GM23338 (cell line): Measurements from ENCODE around the gene PTX3.

Experiments
- CREB1 ChIP-seq: fragments of 250-450 bp; sonication (Bioruptor Pico); IDR thresholded peaks from 2 replicates; pipeline ENCODE4 v1.5.0; 2020; ENCODE audit warnings: low read depth, mild to moderate bottlenecking, moderate library complexity
- EZH2 ChIP-seq: fragments of 200-600 bp; sonication (generic); IDR thresholded peaks from one replicate; pipeline ENCODE4 v1.8.0; 2017; ENCODE audit warnings: antibody characterized with exemption, mild to moderate bottlenecking, low read depth; ENCODE audit not compliant: unreplicated experiment
- EZH2phosphoT487 ChIP-seq: fragments of 200-600 bp; sonication (generic); IDR thresholded peaks from one replicate; pipeline ENCODE4 v1.8.1; 2018; ENCODE audit warnings: antibody characterized with exemption; ENCODE audit not compliant: unreplicated experiment
- JUNB ChIP-seq: IDR thresholded peaks from one replicate; pipeline ENCODE4 v1.6.1; 2016; ENCODE audit warnings: antibody characterized with exemption; ENCODE audit not compliant: unreplicated experiment
- NANOG ChIP-seq: IDR thresholded peaks from 2 replicates; pipeline ENCODE4 v1.6.1; 2016; ENCODE audit warnings: antibody characterized with exemption, borderline replicate concordance
- POLR2AphosphoS5 ChIP-seq: IDR thresholded peaks from 2 replicates; pipeline ENCODE4 v1.6.1; 2016; ENCODE audit warnings: antibody characterized with exemption, low read depth
- STAT1 ChIP-seq: IDR thresholded peaks from one replicate; pipeline ENCODE4 v1.6.1; 2016; ENCODE audit warnings: antibody characterized with exemption; ENCODE audit not compliant: unreplicated experiment
- ZNF114 ChIP-seq: fragments of 250-450 bp; sonication (Bioruptor Pico); IDR thresholded peaks from 2 replicates; pipeline ENCODE4 v1.5.0; 2020; ENCODE audit warnings: mild to moderate bottlenecking, moderate library complexity
- ZNF331 ChIP-seq: fragments of 250-450 bp; sonication (Bioruptor Pico); IDR thresholded peaks from 2 replicates; pipeline ENCODE4 v1.5.0; 2020; ENCODE audit warnings: low read depth, mild to moderate bottlenecking, moderate library complexity
- TF ChIP-seq, protein P1 (sequence below), 2 experiments: fragments of 200-600 bp in 1 of 2; sonication (generic) in 1 of 2; conservative IDR thresholded peaks; 2 replicates each; pipeline versions ENCODE4 v1.5.1 to v1.6.1; 2016 to 2017; ENCODE audit warnings: antibody characterized with exemption in 2 of 2, low read depth in 2 of 2, mild to moderate bottlenecking in 2 of 2, moderate library complexity in 1 of 2
- TF ChIP-seq, protein P2 (sequence below): IDR thresholded peaks from one replicate; pipeline ENCODE4 v1.6.1; 2018; ENCODE audit warnings: antibody characterized with exemption; ENCODE audit not compliant: unreplicated experiment
- TF ChIP-seq, protein P3 (sequence below): IDR thresholded peaks from 2 replicates; pipeline ENCODE4 v1.6.1; 2016; ENCODE audit warnings: antibody characterized with exemption

DNA sequence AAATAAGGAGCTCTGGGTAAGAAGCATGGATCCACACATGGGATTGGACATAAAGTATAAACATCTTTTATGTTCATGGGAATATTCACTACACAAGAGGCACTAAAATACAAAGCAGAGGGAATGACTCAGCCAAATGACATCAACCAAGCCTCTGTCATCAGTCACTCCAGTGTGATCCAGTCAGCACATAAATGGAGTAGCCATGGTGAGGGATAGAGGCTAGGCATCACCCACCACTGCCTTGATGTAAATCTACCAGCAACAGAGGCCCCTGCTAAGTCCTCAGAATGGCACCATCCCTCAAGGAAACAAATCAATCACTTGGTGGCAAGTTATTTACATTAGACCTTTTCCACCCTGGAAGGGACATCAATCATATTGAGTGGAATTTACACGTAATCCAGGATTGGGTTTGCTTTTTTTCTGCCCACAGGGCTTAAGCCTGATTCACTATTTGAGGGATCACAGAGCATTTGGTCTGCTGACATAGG is 39.3 kb downstream of the PTX3 start:
- TF ChIP-seq, protein P1, sequence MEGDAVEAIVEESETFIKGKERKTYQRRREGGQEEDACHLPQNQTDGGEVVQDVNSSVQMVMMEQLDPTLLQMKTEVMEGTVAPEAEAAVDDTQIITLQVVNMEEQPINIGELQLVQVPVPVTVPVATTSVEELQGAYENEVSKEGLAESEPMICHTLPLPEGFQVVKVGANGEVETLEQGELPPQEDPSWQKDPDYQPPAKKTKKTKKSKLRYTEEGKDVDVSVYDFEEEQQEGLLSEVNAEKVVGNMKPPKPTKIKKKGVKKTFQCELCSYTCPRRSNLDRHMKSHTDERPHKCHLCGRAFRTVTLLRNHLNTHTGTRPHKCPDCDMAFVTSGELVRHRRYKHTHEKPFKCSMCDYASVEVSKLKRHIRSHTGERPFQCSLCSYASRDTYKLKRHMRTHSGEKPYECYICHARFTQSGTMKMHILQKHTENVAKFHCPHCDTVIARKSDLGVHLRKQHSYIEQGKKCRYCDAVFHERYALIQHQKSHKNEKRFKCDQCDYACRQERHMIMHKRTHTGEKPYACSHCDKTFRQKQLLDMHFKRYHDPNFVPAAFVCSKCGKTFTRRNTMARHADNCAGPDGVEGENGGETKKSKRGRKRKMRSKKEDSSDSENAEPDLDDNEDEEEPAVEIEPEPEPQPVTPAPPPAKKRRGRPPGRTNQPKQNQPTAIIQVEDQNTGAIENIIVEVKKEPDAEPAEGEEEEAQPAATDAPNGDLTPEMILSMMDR (conservative IDR thresholded peaks at IDR 0.05; ENCODE audit: low read depth in 2 of 2) = no peak
- TF ChIP-seq, protein P2, sequence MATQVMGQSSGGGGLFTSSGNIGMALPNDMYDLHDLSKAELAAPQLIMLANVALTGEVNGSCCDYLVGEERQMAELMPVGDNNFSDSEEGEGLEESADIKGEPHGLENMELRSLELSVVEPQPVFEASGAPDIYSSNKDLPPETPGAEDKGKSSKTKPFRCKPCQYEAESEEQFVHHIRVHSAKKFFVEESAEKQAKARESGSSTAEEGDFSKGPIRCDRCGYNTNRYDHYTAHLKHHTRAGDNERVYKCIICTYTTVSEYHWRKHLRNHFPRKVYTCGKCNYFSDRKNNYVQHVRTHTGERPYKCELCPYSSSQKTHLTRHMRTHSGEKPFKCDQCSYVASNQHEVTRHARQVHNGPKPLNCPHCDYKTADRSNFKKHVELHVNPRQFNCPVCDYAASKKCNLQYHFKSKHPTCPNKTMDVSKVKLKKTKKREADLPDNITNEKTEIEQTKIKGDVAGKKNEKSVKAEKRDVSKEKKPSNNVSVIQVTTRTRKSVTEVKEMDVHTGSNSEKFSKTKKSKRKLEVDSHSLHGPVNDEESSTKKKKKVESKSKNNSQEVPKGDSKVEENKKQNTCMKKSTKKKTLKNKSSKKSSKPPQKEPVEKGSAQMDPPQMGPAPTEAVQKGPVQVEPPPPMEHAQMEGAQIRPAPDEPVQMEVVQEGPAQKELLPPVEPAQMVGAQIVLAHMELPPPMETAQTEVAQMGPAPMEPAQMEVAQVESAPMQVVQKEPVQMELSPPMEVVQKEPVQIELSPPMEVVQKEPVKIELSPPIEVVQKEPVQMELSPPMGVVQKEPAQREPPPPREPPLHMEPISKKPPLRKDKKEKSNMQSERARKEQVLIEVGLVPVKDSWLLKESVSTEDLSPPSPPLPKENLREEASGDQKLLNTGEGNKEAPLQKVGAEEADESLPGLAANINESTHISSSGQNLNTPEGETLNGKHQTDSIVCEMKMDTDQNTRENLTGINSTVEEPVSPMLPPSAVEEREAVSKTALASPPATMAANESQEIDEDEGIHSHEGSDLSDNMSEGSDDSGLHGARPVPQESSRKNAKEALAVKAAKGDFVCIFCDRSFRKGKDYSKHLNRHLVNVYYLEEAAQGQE = no peak
- TF ChIP-seq EZH2 = no peak
- no peak for TF ChIP-seq POLR2AphosphoS5
- no peak for TF ChIP-seq NANOG
- TF ChIP-seq CREB1 (CRISPR knock-in tag) = no peak
- TF ChIP-seq JUNB = no peak
- no peak for TF ChIP-seq EZH2phosphoT487
- no peak for TF ChIP-seq STAT1
- no peak for TF ChIP-seq ZNF331
- TF ChIP-seq ZNF114 (CRISPR knock-in tag) = no peak
- TF ChIP-seq, protein P3, sequence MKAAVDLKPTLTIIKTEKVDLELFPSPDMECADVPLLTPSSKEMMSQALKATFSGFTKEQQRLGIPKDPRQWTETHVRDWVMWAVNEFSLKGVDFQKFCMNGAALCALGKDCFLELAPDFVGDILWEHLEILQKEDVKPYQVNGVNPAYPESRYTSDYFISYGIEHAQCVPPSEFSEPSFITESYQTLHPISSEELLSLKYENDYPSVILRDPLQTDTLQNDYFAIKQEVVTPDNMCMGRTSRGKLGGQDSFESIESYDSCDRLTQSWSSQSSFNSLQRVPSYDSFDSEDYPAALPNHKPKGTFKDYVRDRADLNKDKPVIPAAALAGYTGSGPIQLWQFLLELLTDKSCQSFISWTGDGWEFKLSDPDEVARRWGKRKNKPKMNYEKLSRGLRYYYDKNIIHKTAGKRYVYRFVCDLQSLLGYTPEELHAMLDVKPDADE = no peak
